ENCODE results near the gene IQCH.

The IQCH gene

DNA sequence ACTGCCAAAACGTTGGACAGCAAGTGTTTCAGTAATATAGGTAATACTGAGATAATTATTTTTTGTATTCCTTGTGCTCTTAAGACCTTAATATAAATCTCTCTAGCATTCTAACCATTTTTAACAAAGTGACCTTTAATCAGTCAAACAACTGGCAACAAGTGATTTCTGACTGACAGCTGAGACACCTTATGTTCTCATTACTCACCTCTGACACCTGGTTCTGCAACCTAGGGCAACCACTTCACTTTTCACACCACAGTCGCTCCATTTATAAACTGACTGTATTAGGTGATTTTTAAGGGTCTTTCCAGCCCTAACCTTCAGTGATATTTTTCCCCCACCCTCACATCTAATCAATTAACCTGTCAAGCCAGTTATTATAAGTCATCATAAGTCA lies 205.9 kb downstream of the IQCH start:
- TF ChIP-seq CTCF (IDR thresholded peaks at IDR 0.05), result no peak

- no peak for TF ChIP-seq CTCF (IDR thresholded peaks at IDR 0.05)
Measured at GRCh38 chr15:67461735-67462134, 207.1 kb downstream of the IQCH start.

DNA sequence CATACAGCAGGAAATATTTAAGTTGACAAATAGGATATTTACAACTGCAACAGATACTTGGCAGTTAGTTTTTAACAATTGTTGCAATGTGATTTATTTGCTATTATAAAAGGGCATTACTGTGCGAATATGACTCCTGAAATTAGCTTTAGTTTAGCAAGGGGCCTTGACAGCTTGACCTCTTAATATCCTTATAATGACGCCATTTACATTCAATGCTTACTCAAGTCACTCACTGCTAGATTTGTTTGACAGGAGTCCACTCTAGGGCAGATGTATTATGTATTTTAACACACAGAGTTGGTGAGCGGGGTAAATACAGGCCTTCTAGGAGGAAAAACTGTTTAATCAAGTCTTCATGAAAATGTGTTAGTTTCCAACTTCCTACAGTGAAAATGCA lies 208.3 kb downstream of the IQCH start:
- TF ChIP-seq CTCF (IDR thresholded peaks at IDR 0.05), result no peak

DNA sequence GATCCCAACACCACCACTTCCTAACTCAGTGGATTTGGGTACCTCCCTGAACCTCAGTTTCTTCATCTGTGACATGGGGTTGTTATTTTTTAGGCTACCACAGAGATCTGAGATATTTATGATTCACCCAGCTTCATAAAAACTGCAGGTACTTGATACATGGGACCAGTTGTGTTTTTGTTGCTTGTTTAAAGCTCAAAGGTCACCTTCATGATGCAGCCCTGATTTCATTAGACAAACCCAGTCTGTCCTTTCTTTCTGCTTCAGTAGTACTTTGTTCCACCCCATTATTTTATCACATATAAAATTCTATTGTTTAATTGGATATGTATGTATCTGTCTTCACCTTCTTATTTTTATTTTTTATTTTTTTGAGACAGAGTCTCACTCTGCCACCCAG lies 208.9 kb downstream of the IQCH start:
- no peak for TF ChIP-seq CTCF (IDR thresholded peaks at IDR 0.05)

DNA sequence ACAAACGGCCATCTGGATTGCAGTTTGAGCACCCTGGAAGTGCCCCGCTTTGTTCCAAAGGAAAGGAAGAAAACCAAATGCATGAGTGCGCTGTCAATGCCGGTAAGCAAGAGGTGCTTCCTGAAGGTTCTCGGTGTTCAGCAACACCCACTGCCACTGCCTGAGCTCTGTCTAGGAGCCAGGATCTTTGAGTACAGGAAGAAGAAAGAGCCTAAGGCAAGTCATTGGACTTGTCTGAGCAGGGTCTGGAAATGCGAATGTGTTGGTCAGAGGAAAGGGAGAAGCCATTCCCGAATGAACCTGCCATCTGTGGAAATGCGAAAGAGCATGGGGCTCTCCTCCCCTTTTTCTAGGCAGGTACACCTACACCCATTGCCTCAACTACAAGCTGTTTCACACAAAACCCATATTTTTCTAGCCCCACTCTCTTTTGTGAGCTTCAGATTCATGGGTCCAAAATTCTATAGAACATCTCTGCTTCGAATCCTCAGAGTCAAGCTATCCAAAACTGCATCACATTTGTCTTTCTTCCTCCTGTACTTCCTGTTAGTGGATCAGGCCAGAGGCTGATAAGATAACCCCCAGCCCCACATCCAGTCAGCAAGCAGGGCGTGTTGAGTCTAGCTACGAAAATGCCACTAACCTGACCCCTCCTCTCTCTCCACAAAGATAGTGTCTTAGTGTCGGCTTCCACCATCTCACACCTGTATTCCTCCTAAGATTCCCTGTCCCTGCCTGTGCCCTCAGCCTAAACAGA lies 210.8 kb downstream of the IQCH start:
- no peak for TF ChIP-seq CTCF (IDR thresholded peaks at IDR 0.05)

GRCh38 chr15:67468416-67468815 lies 213.8 kb downstream of the IQCH start:
- no peak for TF ChIP-seq CTCF (IDR thresholded peaks at IDR 0.05)

DNA sequence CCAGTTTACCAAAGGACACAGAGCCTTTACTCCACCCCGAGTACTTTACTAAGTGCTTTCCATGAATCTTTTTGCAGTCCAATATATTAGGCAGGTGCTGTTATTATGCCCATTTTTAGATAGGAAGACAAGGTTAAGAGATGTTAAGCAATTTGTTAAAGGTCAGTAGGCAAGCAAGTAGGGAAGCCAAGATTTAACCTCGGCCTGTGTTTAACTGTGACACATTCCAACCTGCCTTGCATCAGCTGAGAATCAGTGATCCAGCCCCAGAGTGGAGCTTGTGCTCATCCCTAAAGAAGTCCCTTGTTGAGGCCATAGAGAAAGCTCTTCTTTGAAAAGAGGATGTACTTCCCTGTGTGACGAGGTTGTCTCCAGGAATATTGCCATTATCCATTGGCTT lies 215.1 kb downstream of the IQCH start:
- TF ChIP-seq CTCF (IDR thresholded peaks at IDR 0.05), result no peak

DNA sequence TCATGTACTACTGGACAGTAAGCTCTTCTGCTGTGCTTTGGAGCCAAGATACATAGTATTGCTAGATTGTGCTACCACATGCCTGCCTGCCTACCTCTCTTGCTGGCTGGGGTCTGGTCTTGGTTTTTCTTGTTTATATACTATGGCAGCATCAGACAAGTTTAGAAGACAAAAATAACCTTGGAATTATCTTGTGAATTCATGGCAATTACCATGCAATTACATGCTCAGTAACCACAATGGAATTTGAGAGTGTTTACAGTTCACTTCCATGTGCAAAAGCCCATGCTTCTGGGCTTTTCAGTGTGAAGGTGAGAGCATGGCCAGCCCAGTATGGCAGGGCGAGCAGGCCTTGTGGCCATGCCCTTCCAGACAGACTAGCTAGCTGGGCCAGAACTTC lies 218.4 kb downstream of the IQCH start:
- no peak for TF ChIP-seq CTCF (IDR thresholded peaks at IDR 0.05)
